Thyroid gland (tissue), 4 donors: ENCODE results near the gene TOB2.

ENCODE experiments used
- CTCF ChIP-seq, 6 experiments: fragments of 200-600 bp in 3 of 6; fragments of 450-650 bp in 3 of 6; sonication (generic) in 3 of 6; IDR thresholded peaks; one replicate each; pipeline ENCODE4 v1.5.1; 2016 to 2019; ENCODE audit warnings: antibody characterized with exemption in 6 of 6, mild to moderate bottlenecking in 2 of 6, inconsistent platforms in 1 of 6, moderate library complexity in 1 of 6
- POLR2A ChIP-seq, 2 donors: fragments of 450-650 bp; IDR thresholded peaks; one replicate each; pipeline ENCODE4 v1.6.1; 2017; ENCODE audit warnings: antibody characterized with exemption in 2 of 2, mild to moderate bottlenecking in 2 of 2, moderate library complexity in 1 of 2

GRCh38 chr22:41437198-41437597 is 9.4 kb downstream of the TOB2 start:
- TF ChIP-seq CTCF (IDR thresholded peaks at IDR 0.05) (no peak), POLR2A (IDR thresholded peaks at IDR 0.05) (no peak)
